NCI-H510A (cell line): ENCODE data around the gene SLC9A2.

Experiments used
- DNase-seq: peaks from one replicate; lab custom pipeline; 2025; lab: John Stamatoyannopoulos, UW

SLC9A2 gene

GRCh38 chr2:102735416-102736109 lies 116.2 kb downstream of the SLC9A2 start:
- DNase-seq = peak; percentile 21

- peak; percentile 27 for DNase-seq
These were observed 116.7 kb downstream of the SLC9A2 start for GRCh38 chr2:102736110-102736409.

GRCh38 chr2:102736410-102737409 lies 117.4 kb downstream of the SLC9A2 start:
- peak; percentile 54 for DNase-seq

- no peak for DNase-seq
These were observed 118.1 kb downstream of the SLC9A2 start for GRCh38 chr2:102737431-102737830.

GRCh38 chr2:102743259-102743658 lies 123.9 kb downstream of the SLC9A2 start:
- DNase-seq = no peak

- DNase-seq = no peak
These were observed 128.8 kb downstream of the SLC9A2 start for GRCh38 chr2:102748107-102748506.

GRCh38 chr2:102749938-102750337 lies 130.6 kb downstream of the SLC9A2 start:
- no peak for DNase-seq

GRCh38 chr2:102753563-102754159 lies 134.3 kb downstream of the SLC9A2 start:
- peak; percentile 2 for DNase-seq

- no peak for DNase-seq
These were observed 135.2 kb downstream of the SLC9A2 start for GRCh38 chr2:102754456-102755145.

- no peak for DNase-seq
These were observed 135.9 kb downstream of the SLC9A2 start for GRCh38 chr2:102755284-102755683.

- DNase-seq = no peak
These were observed 139.1 kb downstream of the SLC9A2 start for GRCh38 chr2:102758439-102758838.
